PC-3 (cell line): ENCODE measurements around the gene SYNPO. TPM values are rescaled to one million over a fixed set of nuclear protein-coding genes. Genes with fewer than 3 reads are reported as not detected.

Experiments
- ATAC-seq: fragments of 200-7000 bp; cut with Tn5 transposase; 2 replicates; pipeline ENCODE4 v1.9.1; 2020; ENCODE audit warnings: mild to moderate bottlenecking, moderate library complexity
- BruUV-seq: library from RNA; stranded (reverse); fragments of 400-500 nt; replicated peaks from 2 replicates; lab custom pipeline; 2021; lab: Mats Ljungman, UMichigan
- CTCF ChIA-PET: fragments of 300-600 bp; sonication (Branson Sonifier 250); formaldehyde crosslinking; loops from one replicate; lab custom pipeline; 2022; ENCODE audit warnings: antibody characterized with exemption; lab: Charles Lee
- POLR2A ChIA-PET: fragments of 300-600 bp; sonication (Branson Sonifier 250); formaldehyde crosslinking; loops from one replicate; lab custom pipeline; 2022; ENCODE audit warnings: antibody characterized with exemption; ENCODE audit not compliant: unreplicated experiment; lab: Charles Lee
- DNase-seq: peaks from one replicate; pipeline ENCODE4 v3.0.0-alpha.2; 2015
- H2AFZ ChIP-seq: fragments of 300-600 bp; sonication (generic); 2 replicates; pipeline ENCODE4 v1.6.0; 2016; ENCODE audit warnings: antibody characterized with exemption, low read length
- H3F3A ChIP-seq: fragments of 300-600 bp; sonication (generic); one replicate; pipeline ENCODE4 v1.6.0; 2017; ENCODE audit warnings: antibody characterized with exemption, low read length, control low read depth, mild to moderate bottlenecking; ENCODE audit not compliant: unreplicated experiment
- H3K27ac ChIP-seq: fragments of 300-600 bp; sonication (generic); 2 replicates; pipeline ENCODE4 v1.5.1; 2016; ENCODE audit warnings: mild to moderate bottlenecking, low read length
- H3K27me3 ChIP-seq: fragments of 300-600 bp; sonication (generic); 2 replicates; pipeline ENCODE4 v1.6.1; 2016; ENCODE audit warnings: low read length, mixed read lengths
- H3K36me3 ChIP-seq: fragments of 300-600 bp; sonication (generic); 2 replicates; pipeline ENCODE4 v1.6.1; 2016; ENCODE audit warnings: low read depth, mixed run types, low read length, mixed read lengths
- H3K4me1 ChIP-seq: fragments of 300-600 bp; sonication (generic); 2 replicates; pipeline ENCODE4 v1.5.1; 2016; ENCODE audit warnings: low read length; ENCODE audit not compliant: insufficient read depth
- H3K4me2 ChIP-seq: fragments of 300-600 bp; sonication (generic); 2 replicates; pipeline ENCODE4 v1.6.0; 2016; ENCODE audit warnings: low read length
- H3K4me3 ChIP-seq: fragments of 300-600 bp; sonication (generic); 2 replicates; pipeline ENCODE4 v1.5.1; 2016; ENCODE audit warnings: mild to moderate bottlenecking, low read length, mixed read lengths
- H3K79me2 ChIP-seq: fragments of 300-600 bp; sonication (generic); 2 replicates; pipeline ENCODE4 v1.6.1; 2017; ENCODE audit warnings: low read length, mixed read lengths
- H3K9ac ChIP-seq: fragments of 300-600 bp; sonication (generic); 2 replicates; pipeline ENCODE4 v1.6.0; 2016; ENCODE audit warnings: mild to moderate bottlenecking, low read length
- H3K9me2 ChIP-seq: fragments of 300-600 bp; sonication (generic); replicated peaks from 2 replicates; pipeline ENCODE4 v1.6.1; 2016; ENCODE audit warnings: mixed run types, low read length, mixed read lengths
- H3K9me3 ChIP-seq: fragments of 300-600 bp; sonication (generic); 2 replicates; pipeline ENCODE4 v1.6.1; 2016; ENCODE audit warnings: low read length, mixed read lengths
- H4K20me1 ChIP-seq: fragments of 300-600 bp; sonication (generic); 2 replicates; pipeline ENCODE4 v1.6.1; 2016; ENCODE audit warnings: low read length, mixed read lengths
- EZH2 ChIP-seq: fragments of 300-600 bp; sonication (generic); IDR thresholded peaks from one replicate; pipeline ENCODE4 v1.6.1; 2017; ENCODE audit warnings: antibody characterized with exemption, mild to moderate bottlenecking, low read length; ENCODE audit not compliant: unreplicated experiment
- EZH2phosphoT487 ChIP-seq: fragments of 300-600 bp; sonication (generic); IDR thresholded peaks from 2 replicates; pipeline ENCODE4 v1.6.1; 2018; ENCODE audit warnings: mild to moderate bottlenecking, antibody characterized with exemption, low read length, borderline replicate concordance
- intact Hi-C: fragments of 100-400 bp; cut with micrococcal nuclease; formaldehyde crosslinking; loops from 2 replicates; pipeline ENCODE4 v1.9.0; 2023
- total RNA-seq: library from RNA; depleted of rRNA; stranded (reverse); fragments of >200 nt; gene quantifications from 2 replicates; pipeline ENCODE4 v1.2.3, GENCODE V29; 2014
- TF ChIP-seq, protein P1 (sequence below): fragments of 300-600 bp; sonication (generic); conservative IDR thresholded peaks from 2 replicates; pipeline ENCODE4 v1.5.1; 2017; ENCODE audit warnings: antibody characterized with exemption, low read depth, mild to moderate bottlenecking, low read length

SYNPO gene
- total RNA-seq, 1 experiment from 2014 or later: 5.3 TPM

DNA sequence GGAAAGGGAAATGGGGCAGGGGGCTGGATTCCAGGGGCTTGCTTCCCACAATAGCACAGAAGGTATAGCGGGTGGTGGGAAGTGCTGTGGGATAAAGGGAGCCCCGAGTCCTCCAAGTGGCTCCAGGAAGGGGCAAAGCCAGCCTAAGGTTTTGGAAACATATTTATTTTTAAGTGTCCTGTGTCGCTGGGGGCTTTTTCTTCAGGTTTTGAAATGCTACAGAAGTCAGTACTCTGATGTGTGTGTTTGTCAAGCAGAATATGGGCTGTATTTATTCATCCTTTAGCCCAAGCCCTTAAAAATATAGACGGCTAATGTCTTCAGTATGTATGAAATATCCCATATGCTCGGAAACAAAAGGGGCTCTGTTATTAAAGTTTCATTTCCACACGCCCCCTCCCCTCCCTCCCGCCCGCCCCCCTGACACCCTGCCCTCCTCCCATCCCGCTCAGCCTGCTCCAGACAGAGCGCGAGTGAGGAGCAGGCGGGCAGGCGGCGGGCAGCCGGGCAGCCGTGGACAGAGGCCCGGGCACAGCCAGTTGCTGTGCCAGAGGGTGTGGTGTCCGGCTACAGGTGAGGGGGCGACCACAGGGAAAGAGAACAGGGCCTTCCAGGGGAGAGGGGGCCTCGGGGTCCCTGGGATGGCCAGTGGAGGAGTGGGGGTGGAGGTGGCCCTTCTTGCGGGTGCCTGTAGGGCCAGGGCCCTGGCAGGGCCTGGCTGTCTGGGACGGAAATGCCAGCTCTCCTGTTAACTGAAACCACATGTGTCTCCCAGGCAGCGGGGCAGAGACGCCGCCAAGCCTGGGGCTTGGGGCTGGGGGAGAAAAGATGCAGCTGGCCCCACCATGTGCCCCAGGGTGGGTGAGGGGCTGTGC lies 39.6 kb upstream of the SYNPO start:
- DNase-seq (no peak), ATAC-seq (no peak)
- POLR2A ChIA-PET: no interaction called here
- H2AFZ ChIP-seq: no peak overlapping the region
- H3K4me2 ChIP-seq: no peak overlapping the region
- H3K27ac ChIP-seq: no peak overlapping the region
- TF ChIP-seq EZH2phosphoT487 (no peak), EZH2 (no peak)
- TF ChIP-seq, protein P1, sequence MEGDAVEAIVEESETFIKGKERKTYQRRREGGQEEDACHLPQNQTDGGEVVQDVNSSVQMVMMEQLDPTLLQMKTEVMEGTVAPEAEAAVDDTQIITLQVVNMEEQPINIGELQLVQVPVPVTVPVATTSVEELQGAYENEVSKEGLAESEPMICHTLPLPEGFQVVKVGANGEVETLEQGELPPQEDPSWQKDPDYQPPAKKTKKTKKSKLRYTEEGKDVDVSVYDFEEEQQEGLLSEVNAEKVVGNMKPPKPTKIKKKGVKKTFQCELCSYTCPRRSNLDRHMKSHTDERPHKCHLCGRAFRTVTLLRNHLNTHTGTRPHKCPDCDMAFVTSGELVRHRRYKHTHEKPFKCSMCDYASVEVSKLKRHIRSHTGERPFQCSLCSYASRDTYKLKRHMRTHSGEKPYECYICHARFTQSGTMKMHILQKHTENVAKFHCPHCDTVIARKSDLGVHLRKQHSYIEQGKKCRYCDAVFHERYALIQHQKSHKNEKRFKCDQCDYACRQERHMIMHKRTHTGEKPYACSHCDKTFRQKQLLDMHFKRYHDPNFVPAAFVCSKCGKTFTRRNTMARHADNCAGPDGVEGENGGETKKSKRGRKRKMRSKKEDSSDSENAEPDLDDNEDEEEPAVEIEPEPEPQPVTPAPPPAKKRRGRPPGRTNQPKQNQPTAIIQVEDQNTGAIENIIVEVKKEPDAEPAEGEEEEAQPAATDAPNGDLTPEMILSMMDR: no peak
- CTCF ChIA-PET: no interaction called here
- H3K27me3 ChIP-seq: no peaks in the 10 kb centered on the region
- H3K4me3 ChIP-seq: no peak overlapping the region
- no peaks in the 10 kb centered on the region for H3K9me2 ChIP-seq
- no peaks in the 10 kb centered on the region for H3K9me3 ChIP-seq
- peaks cover 5% of the 10 kb centered on the region; the same call in 1 of the 2 replicates for H3K4me1 ChIP-seq
- no TSS peak for BruUV-seq
- intact Hi-C loops: no loop called here
- no peaks in the 10 kb centered on the region for H3K79me2 ChIP-seq
- H3K36me3 ChIP-seq: no peaks in the 10 kb centered on the region
- H3K9ac ChIP-seq: no peak overlapping the region
- H3F3A ChIP-seq: no peaks in the 10 kb centered on the region
- no peaks in the 10 kb centered on the region for H4K20me1 ChIP-seq

DNA sequence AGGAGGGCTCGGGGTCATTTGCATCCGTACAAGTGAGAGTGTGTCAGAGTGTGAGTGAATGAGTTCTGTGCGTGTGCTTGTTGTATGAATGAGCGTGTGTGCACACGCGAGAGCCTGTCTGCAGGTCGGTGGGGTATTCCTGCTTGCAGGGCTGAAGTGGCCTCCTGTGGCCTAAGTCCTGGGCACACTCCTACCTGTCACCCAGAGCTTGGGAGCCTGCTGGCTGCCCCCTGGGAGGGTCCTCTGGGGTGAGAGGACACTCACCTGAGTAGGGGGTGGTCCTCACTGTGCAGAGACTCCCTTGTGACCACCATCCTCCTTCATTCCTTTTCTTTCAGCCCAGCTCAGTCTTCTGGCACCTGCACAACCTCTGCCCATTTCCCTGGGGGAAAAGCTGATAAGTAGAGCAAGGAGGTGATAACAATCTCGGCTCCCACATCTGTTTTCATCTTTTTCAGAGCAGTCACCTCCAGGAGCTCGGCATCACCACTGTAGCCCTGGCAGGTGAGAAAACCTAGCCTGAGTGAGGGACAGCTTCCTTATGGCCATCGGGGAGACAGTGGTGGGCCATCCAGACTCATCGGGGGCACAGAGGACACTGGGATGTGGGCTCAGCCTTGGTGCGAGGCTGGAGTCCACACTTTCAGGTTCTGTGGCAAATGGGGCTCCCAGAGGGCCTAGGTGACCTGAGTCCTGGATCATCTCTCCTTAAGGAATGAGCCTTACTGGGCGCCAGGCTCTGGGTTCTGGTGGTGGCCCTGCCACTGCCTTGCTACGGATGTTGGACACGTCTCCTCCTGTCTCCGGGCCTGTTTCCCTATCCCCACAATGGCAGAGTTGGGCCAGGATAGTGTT lies 38.7 kb upstream of the SYNPO start:
- ChIA-PET CTCF (interaction anchor here (0.5 kb wide), 1 partner anchor 71 kb away, joined by 4 read pairs; no protein-coding TSS in a partner anchor), POLR2A (no interaction called here)
- H3K79me2 ChIP-seq: no peaks in the 10 kb centered on the region
- no peaks in the 10 kb centered on the region for H4K20me1 ChIP-seq
- intact Hi-C loops: no loop called here
- no peak for TF ChIP-seq EZH2phosphoT487
- TF ChIP-seq EZH2: no peak
- TF ChIP-seq, protein P1: no peak
- H3K27ac ChIP-seq: no peak overlapping the region
- no TSS peak for BruUV-seq
- no peak for ATAC-seq
- no peak overlapping the region for H3K9ac ChIP-seq
- no peak overlapping the region for H3K4me2 ChIP-seq
- no peaks in the 10 kb centered on the region for H3K9me2 ChIP-seq
- H3K4me3 ChIP-seq: no peak overlapping the region
- H3K27me3 ChIP-seq: no peaks in the 10 kb centered on the region
- no peak for DNase-seq
- no peaks in the 10 kb centered on the region for H3K9me3 ChIP-seq
- no peaks in the 10 kb centered on the region for H3K36me3 ChIP-seq
- no peak overlapping the region for H2AFZ ChIP-seq
- no peaks in the 10 kb centered on the region for H3F3A ChIP-seq
- peaks cover 5% of the 10 kb centered on the region; the same call in 1 of the 2 replicates for H3K4me1 ChIP-seq
